HEK293 (cell line): ENCODE results near the gene CMC1.
A peak's percentile ranks its signal among the peaks of the same experiment; 100 is the strongest.

Source experiments
- CTCF ChIA-PET: fragments of 350-600 bp; formaldehyde crosslinking; extraction: SDS; loops from one replicate; lab custom pipeline; 2021; ENCODE audit warnings: antibody characterized with exemption; lab: Yijun Ruan, JAX
- POLR2A ChIA-PET: fragments of 300-600 bp; formaldehyde crosslinking; extraction: SDS; loops from one replicate; lab custom pipeline; 2020; ENCODE audit warnings: antibody characterized with exemption, inconsistent platforms; lab: Yijun Ruan, JAX
- H3K27ac ChIP-seq: fragments of 200-500 bp; sonication (Bioruptor generic); 2 replicates; pipeline ENCODE4 v1.5.1; 2014; ENCODE audit warnings: low read depth, low read length, control low read depth, inconsistent platforms; ENCODE audit errors: extremely low read depth
- H3K36me3 ChIP-seq, 2 experiments: fragments of 200-500 bp in 1 of 2; sonication (Bioruptor generic) in 1 of 2; 1 replicate in 1 of 2; 2 replicates in 1 of 2; pipeline ENCODE4 v1.5.1; 2014 to 2017; ENCODE audit warnings: inconsistent platforms in 2 of 2, low read length in 2 of 2; ENCODE audit not compliant: control insufficient read depth in 2 of 2, insufficient read depth in 1 of 2
- H3K4me1 ChIP-seq: fragments of 200-500 bp; sonication (Bioruptor generic); 2 replicates; pipeline ENCODE4 v1.5.1; 2014; ENCODE audit warnings: mild to moderate bottlenecking, low read length, inconsistent platforms; ENCODE audit not compliant: control insufficient read depth, insufficient read depth
- H3K4me3 ChIP-seq: 2 replicates; pipeline ENCODE4 v1.5.1; 2011; ENCODE audit warnings: low read depth, mild to moderate bottlenecking, control low read depth, low read length, moderate library complexity
- H3K9me3 ChIP-seq: fragments of 200-500 bp; sonication (Bioruptor generic); 2 replicates; pipeline ENCODE4 v1.5.1; 2014; ENCODE audit warnings: low read depth, low read length, inconsistent platforms; ENCODE audit not compliant: control insufficient read depth, insufficient read depth
- EGR2 ChIP-seq: fragments of 450-650 bp; formaldehyde crosslinking; IDR thresholded peaks from 2 replicates; pipeline ENCODE4 v1.5.1; 2016; ENCODE audit warnings: low read depth, missing biosample characterization, missing genetic modification characterization
- HOXA7 ChIP-seq: sonication (generic); formaldehyde crosslinking; IDR thresholded peaks from 2 replicates; pipeline ENCODE4 v1.8.1; 2022; ENCODE audit warnings: missing genetic modification reagents, borderline replicate concordance
- HOXC10 ChIP-seq: sonication (generic); formaldehyde crosslinking; IDR thresholded peaks from 2 replicates; pipeline ENCODE4 v1.8.1; 2023; ENCODE audit warnings: mild to moderate bottlenecking, missing genetic modification reagents
- WT1 ChIP-seq: fragments of 450-650 bp; formaldehyde crosslinking; IDR thresholded peaks from 2 replicates; pipeline ENCODE4 v1.5.1; 2016; ENCODE audit warnings: missing biosample characterization, missing genetic modification characterization
- ZFP41 ChIP-seq: fragments of 450-650 bp; formaldehyde crosslinking; IDR thresholded peaks from 2 replicates; pipeline ENCODE4 v1.5.1; 2016; ENCODE audit warnings: missing biosample characterization, missing genetic modification characterization, borderline replicate concordance
- ZIC2 ChIP-seq: fragments of 450-650 bp; formaldehyde crosslinking; IDR thresholded peaks from 2 replicates; pipeline ENCODE4 v1.5.1; 2016; ENCODE audit warnings: missing biosample characterization, missing genetic modification characterization
- ZNF10 ChIP-seq: fragments of 450-650 bp; formaldehyde crosslinking; IDR thresholded peaks from 2 replicates; pipeline ENCODE4 v1.5.1; 2017; ENCODE audit warnings: missing biosample characterization, missing genetic modification characterization
- ZNF114 ChIP-seq: fragments of 450-650 bp; formaldehyde crosslinking; IDR thresholded peaks from 2 replicates; pipeline ENCODE4 v1.5.0; 2017; ENCODE audit warnings: missing biosample characterization, missing genetic modification characterization
- ZNF155 ChIP-seq: fragments of 450-650 bp; formaldehyde crosslinking; IDR thresholded peaks from 2 replicates; pipeline ENCODE4 v1.5.1; 2016; ENCODE audit warnings: missing biosample characterization, missing genetic modification characterization
- ZNF24 ChIP-seq: fragments of 450-650 bp; formaldehyde crosslinking; IDR thresholded peaks from 2 replicates; pipeline ENCODE4 v1.5.1; 2016; ENCODE audit warnings: missing biosample characterization, missing genetic modification characterization
- ZNF37A ChIP-seq: fragments of 450-650 bp; IDR thresholded peaks from 2 replicates; pipeline ENCODE4 v1.5.1; 2018; ENCODE audit warnings: missing biosample characterization, missing genetic modification characterization
- ZNF423 ChIP-seq: fragments of 450-650 bp; formaldehyde crosslinking; IDR thresholded peaks from 2 replicates; pipeline ENCODE4 v1.5.1; 2016; ENCODE audit warnings: missing biosample characterization, missing genetic modification characterization
- ZNF426 ChIP-seq: fragments of 450-650 bp; formaldehyde crosslinking; IDR thresholded peaks from 2 replicates; pipeline ENCODE4 v1.5.1; 2017; ENCODE audit warnings: missing biosample characterization, missing genetic modification characterization, mild to moderate bottlenecking, inconsistent platforms, moderate library complexity
- ZNF596 ChIP-seq: fragments of 450-650 bp; IDR thresholded peaks from 2 replicates; pipeline ENCODE4 v1.5.0; 2018; ENCODE audit warnings: missing biosample characterization, mild to moderate bottlenecking, missing genetic modification characterization, moderate library complexity
- ZNF629 ChIP-seq: fragments of 450-650 bp; formaldehyde crosslinking; IDR thresholded peaks from 2 replicates; pipeline ENCODE4 v1.5.1; 2017; ENCODE audit warnings: missing biosample characterization, missing genetic modification characterization
- ZNF654 ChIP-seq: fragments of 450-650 bp; formaldehyde crosslinking; IDR thresholded peaks from 2 replicates; pipeline ENCODE4 v1.5.1; 2016; ENCODE audit warnings: low read depth, missing biosample characterization, missing genetic modification characterization
- ZNF830 ChIP-seq: fragments of 450-650 bp; IDR thresholded peaks from 2 replicates; pipeline ENCODE4 v1.5.0; 2018; ENCODE audit warnings: missing biosample characterization, missing genetic modification characterization, low read depth, mild to moderate bottlenecking, moderate library complexity
- TF ChIP-seq, protein P1 (sequence below): fragments of 450-650 bp; IDR thresholded peaks from 2 replicates; pipeline ENCODE4 v1.5.1; 2018; ENCODE audit warnings: missing biosample characterization, mild to moderate bottlenecking, missing genetic modification characterization
- TF ChIP-seq, protein P2 (sequence below): fragments of 450-650 bp; formaldehyde crosslinking; IDR thresholded peaks from 2 replicates; pipeline ENCODE4 v1.5.1; 2016; ENCODE audit warnings: missing biosample characterization, missing genetic modification characterization
- TF ChIP-seq, protein P3 (sequence below): fragments of 450-650 bp; formaldehyde crosslinking; IDR thresholded peaks from 2 replicates; pipeline ENCODE4 v1.5.1; 2017; ENCODE audit warnings: missing biosample characterization, mild to moderate bottlenecking, missing genetic modification characterization, moderate library complexity
- TF ChIP-seq, protein P4 (sequence below): fragments of 450-650 bp; formaldehyde crosslinking; IDR thresholded peaks from 2 replicates; pipeline ENCODE4 v1.5.1; 2016; ENCODE audit warnings: missing biosample characterization, missing genetic modification characterization

Gene CMC1

DNA sequence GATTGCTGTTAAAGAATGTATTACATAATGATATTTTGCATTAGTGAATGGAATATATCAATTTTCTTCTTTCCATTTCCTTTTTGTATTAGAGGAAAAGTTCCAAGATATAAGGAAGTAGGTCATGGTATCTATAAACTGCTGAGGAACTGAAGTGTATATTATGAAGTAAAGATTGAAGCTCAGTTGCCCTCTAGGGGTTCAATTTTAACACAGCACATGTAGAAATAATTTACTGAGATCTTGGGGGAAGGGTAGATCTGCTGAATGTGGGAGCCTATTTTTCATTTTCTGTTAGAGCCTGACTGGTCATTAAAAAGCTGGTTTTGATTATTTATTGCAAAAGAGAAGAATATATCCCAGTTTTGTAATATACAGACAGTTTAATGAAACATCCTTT lies 45.2 kb downstream of the CMC1 start:
- Histone ChIP-seq H3K4me3 (no peak overlapping the region), H3K4me1 (peaks cover 2% of the 10 kb centered on the region; the same call in 1 of the 2 replicates), H3K9me3 (no peaks in the 10 kb centered on the region), H3K27ac (no peak overlapping the region), H3K36me3 (peaks cover 0 to 5% of the 10 kb centered on the region in 2 experiments; a peak in 1 of 3 replicates)
- CTCF ChIA-PET = interaction anchor here (0.6 to 1.8 kb wide), 5 partner anchors 42 to 589 kb away, joined by 3 to 4 read pairs (median 3); partner anchors contain the start of gene EOMES
- no peak for TF ChIP-seq ZNF423 (tag by site-specific recombination)
- TF ChIP-seq, protein P1, sequence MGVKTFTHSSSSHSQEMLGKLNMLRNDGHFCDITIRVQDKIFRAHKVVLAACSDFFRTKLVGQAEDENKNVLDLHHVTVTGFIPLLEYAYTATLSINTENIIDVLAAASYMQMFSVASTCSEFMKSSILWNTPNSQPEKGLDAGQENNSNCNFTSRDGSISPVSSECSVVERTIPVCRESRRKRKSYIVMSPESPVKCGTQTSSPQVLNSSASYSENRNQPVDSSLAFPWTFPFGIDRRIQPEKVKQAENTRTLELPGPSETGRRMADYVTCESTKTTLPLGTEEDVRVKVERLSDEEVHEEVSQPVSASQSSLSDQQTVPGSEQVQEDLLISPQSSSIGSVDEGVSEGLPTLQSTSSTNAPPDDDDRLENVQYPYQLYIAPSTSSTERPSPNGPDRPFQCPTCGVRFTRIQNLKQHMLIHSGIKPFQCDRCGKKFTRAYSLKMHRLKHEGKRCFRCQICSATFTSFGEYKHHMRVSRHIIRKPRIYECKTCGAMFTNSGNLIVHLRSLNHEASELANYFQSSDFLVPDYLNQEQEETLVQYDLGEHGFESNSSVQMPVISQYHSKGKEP = no peak
- peak; percentile 37 for TF ChIP-seq ZNF654 (tag by site-specific recombination)
- no peak for TF ChIP-seq ZNF37A
- TF ChIP-seq, protein P2, sequence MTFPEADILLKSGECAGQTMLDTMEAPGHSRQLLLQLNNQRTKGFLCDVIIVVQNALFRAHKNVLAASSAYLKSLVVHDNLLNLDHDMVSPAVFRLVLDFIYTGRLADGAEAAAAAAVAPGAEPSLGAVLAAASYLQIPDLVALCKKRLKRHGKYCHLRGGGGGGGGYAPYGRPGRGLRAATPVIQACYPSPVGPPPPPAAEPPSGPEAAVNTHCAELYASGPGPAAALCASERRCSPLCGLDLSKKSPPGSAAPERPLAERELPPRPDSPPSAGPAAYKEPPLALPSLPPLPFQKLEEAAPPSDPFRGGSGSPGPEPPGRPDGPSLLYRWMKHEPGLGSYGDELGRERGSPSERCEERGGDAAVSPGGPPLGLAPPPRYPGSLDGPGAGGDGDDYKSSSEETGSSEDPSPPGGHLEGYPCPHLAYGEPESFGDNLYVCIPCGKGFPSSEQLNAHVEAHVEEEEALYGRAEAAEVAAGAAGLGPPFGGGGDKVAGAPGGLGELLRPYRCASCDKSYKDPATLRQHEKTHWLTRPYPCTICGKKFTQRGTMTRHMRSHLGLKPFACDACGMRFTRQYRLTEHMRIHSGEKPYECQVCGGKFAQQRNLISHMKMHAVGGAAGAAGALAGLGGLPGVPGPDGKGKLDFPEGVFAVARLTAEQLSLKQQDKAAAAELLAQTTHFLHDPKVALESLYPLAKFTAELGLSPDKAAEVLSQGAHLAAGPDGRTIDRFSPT (tag by site-specific recombination) = no peak
- TF ChIP-seq ZFP41 (tag by site-specific recombination) = no peak
- no peak for TF ChIP-seq ZNF114
- TF ChIP-seq ZNF426 (tag by site-specific recombination) = no peak
- POLR2A ChIA-PET = no interaction called here

DNA sequence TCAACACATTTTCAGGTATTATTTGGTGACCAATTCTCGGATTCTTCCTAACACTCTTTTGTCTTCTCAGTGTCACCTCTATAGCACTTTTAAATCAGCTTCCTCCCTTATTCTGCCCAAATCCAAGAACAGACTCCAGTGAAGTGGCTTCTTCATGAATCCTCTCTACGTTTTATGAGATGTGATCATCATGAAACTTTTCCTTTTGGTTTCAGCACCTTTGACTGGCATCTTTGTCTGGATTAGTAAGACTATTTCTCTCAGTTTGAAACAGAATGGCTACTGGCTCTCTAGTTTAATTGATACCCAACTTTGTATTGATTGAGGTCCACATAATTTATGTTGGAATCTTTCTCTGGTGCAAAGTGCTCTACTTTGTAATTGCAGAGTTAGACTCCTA lies 45.6 kb downstream of the CMC1 start:
- Histone ChIP-seq H3K4me3 (no peak overlapping the region), H3K9me3 (no peaks in the 10 kb centered on the region), H3K4me1 (no peaks in the 10 kb centered on the region), H3K27ac (no peak overlapping the region), H3K36me3 (peaks cover 0 to 5% of the 10 kb centered on the region in 2 experiments; a peak in 1 of 3 replicates)
- CTCF ChIA-PET = interaction anchor here (0.6 to 1.8 kb wide), 6 partner anchors 41 to 590 kb away, joined by 3 to 4 read pairs (median 3); partner anchors contain the start of gene EOMES
- POLR2A ChIA-PET = no interaction called here
- TF ChIP-seq, protein P3, sequence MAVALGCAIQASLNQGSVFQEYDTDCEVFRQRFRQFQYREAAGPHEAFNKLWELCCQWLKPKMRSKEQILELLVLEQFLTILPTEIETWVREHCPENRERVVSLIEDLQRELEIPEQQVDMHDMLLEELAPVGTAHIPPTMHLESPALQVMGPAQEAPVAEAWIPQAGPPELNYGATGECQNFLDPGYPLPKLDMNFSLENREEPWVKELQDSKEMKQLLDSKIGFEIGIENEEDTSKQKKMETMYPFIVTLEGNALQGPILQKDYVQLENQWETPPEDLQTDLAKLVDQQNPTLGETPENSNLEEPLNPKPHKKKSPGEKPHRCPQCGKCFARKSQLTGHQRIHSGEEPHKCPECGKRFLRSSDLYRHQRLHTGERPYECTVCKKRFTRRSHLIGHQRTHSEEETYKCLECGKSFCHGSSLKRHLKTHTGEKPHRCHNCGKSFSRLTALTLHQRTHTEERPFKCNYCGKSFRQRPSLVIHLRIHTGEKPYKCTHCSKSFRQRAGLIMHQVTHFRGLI (tag by site-specific recombination) = no peak
- TF ChIP-seq ZNF830 (no peak), ZNF629 (no peak), ZNF10 (tag by site-specific recombination) (no peak), HOXC10 (CRISPR knock-in tag) (no peak), ZNF596 (tag by site-specific recombination) (no peak), WT1 (tag by site-specific recombination) (no peak), HOXA7 (CRISPR knock-in tag) (no peak), ZNF155 (tag by site-specific recombination) (no peak), EGR2 (tag by site-specific recombination) (no peak), ZNF24 (tag by site-specific recombination) (no peak), ZIC2 (no peak)
- TF ChIP-seq, protein P4, sequence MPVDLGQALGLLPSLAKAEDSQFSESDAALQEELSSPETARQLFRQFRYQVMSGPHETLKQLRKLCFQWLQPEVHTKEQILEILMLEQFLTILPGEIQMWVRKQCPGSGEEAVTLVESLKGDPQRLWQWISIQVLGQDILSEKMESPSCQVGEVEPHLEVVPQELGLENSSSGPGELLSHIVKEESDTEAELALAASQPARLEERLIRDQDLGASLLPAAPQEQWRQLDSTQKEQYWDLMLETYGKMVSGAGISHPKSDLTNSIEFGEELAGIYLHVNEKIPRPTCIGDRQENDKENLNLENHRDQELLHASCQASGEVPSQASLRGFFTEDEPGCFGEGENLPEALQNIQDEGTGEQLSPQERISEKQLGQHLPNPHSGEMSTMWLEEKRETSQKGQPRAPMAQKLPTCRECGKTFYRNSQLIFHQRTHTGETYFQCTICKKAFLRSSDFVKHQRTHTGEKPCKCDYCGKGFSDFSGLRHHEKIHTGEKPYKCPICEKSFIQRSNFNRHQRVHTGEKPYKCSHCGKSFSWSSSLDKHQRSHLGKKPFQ (tag by site-specific recombination) = no peak
